ENCODE data around the gene TRIL.

Gene TRIL

DNA sequence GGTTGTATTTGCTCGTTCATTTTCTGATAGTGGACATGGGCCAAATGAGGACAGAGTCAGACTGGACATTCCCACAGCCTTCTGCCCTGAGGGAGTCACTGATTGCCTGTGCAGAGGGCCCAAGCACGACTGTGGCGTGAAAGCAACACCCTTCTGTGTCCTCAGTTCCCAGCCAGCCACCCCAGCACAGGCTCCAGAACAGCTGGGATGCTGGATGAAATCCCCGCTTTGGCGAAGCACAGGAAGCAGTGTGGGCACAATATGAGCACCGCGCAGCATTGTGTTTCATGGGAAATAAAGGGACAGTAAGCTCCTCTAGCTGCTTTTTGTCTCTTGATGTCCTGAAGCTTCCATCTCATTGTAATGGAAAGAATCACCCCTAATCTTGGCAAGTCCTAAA is 20.5 kb downstream of the TRIL start:
- no peak for DNase-seq

- peak; percentile 84 for DNase-seq
Measured at GRCh38 chr7:28937103-28937502, 21.0 kb downstream of the TRIL start.

GRCh38 chr7:28933846-28934320 is 24.2 kb downstream of the TRIL start:
- peak; percentile 79 for DNase-seq

- no peak for DNase-seq
Measured at GRCh38 chr7:28931565-28931964, 26.6 kb downstream of the TRIL start.

- peak; percentile 86 for DNase-seq
Measured at GRCh38 chr7:28926871-28927597, 31.1 kb downstream of the TRIL start.

GRCh38 chr7:28922624-28923331 is 35.4 kb downstream of the TRIL start:
- DNase-seq, result peak; percentile 59

GRCh38 chr7:28921822-28922221 is 36.3 kb downstream of the TRIL start:
- DNase-seq, result peak; percentile 64

DNA sequence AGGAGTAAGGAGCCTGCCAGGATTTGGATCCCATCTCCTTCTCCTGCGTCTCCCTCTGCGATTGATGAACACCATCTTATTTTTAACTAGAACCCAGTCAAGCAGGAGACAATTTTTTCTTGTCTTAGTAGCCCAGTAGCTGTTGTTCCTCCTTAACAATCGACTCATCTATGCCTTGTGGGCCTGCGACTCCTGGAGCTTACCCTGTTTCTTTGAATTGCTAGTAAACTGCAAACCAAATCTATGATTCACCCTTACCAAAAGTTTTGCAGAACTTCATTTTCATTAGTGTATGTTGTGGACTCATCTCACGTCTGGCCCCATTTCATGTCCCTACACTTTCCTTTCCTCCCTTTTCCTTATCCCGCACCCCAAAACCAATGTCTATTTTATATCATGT is 37.7 kb downstream of the TRIL start:
- no peak for DNase-seq

DNA sequence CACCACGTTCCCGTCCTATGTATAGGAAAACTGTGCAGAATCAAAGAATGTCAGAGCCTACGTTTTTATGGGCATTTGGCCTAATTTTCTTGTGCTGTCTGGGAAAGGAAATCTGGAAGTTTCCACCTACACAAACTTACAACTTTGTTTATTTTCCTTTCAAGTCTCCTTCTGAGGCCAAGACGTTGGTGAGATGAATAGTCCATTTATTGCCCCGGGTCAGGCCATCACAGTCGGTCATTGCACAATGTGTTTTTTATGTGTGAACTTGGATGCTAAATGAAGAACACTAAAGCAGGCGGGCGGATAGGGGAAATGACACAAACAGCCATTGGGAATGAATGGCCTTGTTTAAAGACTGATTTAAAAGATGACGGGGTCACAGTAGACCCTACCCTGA is 38.6 kb downstream of the TRIL start:
- no peak for DNase-seq

DNA sequence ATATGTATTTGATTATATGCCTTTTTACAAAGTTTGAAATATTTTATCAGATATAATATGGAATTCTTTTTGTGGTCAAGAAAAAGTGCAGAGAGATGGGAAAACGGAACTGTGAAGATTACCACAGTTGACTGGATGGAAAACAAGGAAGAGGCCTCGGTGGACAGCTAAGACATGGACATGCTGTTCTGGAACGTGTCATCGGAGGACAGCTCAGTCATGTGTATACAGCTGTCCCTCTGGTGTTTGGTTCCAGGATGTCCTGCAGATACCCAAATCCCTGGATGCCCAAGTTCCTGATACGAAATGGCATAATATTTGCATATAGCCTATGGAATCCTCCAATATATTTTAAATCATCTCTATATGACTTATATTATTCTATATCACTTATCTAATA is 49.4 kb downstream of the TRIL start:
- DNase-seq, result no peak

DNA sequence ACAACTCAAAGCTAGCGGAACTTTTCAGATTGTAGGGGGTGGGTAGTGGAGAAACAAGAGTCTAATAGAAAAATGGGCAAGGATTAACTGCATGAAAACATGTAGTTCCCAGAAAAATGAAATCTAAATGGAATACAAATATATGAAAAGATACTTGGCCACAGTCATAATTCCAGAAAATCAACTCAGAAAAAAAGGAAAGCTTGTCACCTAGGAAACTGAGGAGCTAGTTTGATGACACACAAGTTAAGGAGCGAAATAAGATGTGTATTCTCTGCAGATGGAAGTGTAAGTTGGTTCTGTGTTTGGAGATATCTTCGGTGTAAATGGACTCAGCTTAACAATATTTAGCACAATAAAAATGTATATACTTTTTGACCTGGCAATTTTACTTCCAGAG is 52.7 kb downstream of the TRIL start:
- DNase-seq, result no peak

DNA sequence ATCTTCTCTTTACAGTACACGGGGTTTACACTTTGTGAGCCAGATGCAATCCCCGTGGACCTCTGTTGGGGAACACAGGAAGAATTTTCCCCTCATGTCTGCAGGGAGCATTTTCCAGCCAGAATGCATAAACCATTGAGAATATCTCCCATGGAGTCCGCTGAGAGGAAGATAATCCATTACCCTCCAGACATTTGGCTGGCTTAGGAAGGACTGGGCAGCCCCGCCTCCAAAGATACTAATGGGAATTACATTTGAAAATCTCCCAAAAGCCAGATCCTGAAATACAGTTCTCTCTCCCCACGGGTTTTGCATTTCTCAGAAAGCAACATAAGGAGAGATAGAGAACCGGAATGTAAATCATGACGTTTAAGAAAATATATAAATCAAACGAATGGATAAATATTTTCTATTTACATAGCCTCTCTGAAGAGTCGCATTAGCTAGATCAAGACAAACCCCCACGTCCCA is 53.5 kb downstream of the TRIL start:
- peak; percentile 50 for DNase-seq

DNA sequence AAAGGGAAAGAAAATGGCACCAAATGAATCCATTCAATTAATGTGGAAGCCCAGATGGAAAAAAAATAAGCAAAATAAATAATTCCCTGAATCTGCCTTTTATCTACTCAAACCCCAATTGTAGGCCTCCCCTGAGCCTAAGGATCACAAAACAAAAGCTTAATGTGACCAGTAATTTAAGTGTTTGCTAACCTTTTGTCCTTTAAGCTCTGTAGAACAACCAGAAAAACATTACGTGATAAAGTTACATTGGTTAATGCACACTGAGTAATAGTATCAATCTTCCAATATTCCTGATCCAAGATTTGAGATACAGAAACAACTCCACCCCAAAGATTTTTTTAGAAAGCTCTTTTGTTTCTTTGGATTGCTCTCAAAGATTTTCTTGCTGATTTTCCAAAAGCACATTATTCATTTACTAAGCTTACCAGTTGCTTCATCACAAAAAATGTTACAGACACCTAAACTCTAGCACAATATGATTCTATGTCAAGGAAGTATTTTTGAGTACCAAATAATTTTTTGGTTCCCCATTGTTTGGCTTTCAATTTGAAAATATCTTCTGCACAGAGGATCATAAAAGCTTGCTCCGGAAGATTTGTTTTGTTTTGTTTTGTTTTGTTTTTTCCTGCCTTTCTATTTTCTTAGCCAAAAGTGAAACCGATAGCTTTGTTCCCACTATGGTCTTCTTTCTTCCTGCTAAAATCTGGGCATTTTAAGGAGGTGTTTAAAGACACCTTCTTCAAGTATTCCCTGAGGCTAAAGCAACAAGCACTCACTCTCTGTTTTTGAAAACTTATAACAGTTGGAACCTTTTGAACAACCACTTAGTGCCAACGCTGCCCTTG is 54.2 kb downstream of the TRIL start:
- DNase-seq, result no peak

Data from NCI-H226 (cell line).